ENCODE data around the gene AKAP6. TPM values are rescaled to one million over a fixed set of nuclear protein-coding genes. Genes with fewer than 3 reads are reported as not detected.
"Not testable (repeated sequence)": the region's sequence is repeated elsewhere in the genome, so short reads cannot be mapped to it uniquely, and the experiment has no call there.

Gene AKAP6
- total RNA-seq, 1 donor = 1.6 TPM

DNA sequence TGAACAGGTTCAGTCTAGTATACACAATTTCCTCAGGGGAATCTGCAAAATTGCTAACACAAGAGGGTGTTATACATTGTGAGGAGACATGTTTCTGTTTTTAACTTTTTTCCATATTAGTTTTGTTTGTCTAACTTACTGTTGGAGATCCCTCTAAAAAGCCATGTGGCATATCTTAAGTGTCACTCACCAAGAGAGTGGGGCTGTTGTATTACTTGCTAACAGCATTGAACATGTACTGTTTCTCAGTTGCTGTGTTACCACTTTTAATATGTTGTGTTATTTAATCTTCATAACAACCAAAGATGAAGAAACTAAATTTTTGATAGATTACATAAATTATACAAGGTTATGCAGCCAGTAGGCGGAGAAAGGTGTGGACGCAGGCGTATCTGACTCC lies 455.3 kb downstream of the AKAP6 start:
- DNase-seq (ENCODE audit: low read depth in 2 of 3, low spot score in 2 of 3) = no peak

DNA sequence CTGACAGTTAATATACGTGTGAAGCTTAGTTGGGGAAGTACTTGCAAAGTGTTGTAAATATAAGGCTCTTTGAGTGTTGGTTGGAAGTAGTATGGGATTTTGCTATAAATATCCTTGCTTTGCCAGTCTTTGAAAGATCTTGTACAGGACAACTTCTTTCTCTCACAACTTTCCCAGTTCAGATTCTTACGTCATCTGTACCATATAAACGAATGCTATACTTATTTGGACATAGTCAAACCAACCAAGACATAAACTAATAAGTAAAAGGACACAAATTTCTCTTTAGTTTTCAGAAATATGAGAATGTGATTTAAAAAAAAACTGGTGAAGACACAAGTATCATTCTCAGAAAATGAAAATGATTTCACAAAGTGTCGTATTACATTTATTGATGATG lies 456.5 kb downstream of the AKAP6 start:
- no peak for DNase-seq (ENCODE audit: low read depth in 2 of 3, low spot score in 2 of 3)

DNA sequence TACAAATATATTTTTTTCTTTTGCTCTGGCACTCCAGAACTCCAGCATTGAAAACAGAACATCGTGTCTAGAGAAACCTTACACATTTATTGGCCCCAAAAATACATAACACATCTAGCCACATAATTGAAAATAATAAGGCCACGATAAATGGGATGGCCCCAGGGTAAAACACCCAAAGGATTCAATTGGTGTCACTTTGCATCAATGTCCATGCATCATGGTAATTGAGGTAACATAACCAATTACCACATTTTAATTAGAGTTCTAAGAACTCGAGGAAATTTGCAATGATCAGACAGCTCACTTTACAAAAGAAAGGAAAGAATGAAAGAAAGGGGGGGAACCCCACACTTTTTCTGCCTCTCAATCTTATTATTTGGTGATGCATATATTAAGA lies 457.8 kb downstream of the AKAP6 start:
- DNase-seq (ENCODE audit: low read depth in 2 of 3, low spot score in 2 of 3) = no peak

GRCh38 chr14:32793033-32793432 lies 463.9 kb downstream of the AKAP6 start:
- DNase-seq (ENCODE audit: low read depth in 2 of 3, low spot score in 2 of 3) = not testable (repeated sequence)

DNA sequence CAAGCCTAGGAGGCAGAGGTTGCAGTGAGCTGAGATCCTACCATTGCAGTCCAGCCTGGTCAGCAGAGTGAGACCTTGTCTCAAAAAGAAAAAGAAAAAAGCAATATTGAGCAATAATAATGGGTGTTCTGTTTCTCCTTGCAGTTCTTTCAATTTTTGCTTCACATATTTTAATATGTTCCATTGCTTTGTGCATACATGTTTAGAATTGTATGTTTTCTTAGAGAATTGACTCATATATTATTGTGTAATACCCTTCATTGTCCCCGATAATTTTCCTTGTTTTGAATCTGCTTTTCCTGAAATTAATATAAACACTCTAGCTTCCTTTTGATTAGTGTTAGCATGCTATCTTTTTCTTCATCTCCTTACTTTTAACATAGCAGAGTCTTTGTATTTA lies 471.2 kb downstream of the AKAP6 start:
- DNase-seq (ENCODE audit: low read depth in 2 of 3, low spot score in 2 of 3) = no peak

- no peak for DNase-seq (ENCODE audit: low read depth in 2 of 3, low spot score in 2 of 3)
Measured at GRCh38 chr14:32802295-32802694, 473.2 kb downstream of the AKAP6 start.

- no peak for DNase-seq (ENCODE audit: low read depth in 2 of 3, low spot score in 2 of 3)
Measured at GRCh38 chr14:32805979-32806378, 476.9 kb downstream of the AKAP6 start.

GRCh38 chr14:32808644-32809043 lies 479.5 kb downstream of the AKAP6 start:
- no peak for DNase-seq (ENCODE audit: low read depth in 2 of 3, low spot score in 2 of 3)

DNA sequence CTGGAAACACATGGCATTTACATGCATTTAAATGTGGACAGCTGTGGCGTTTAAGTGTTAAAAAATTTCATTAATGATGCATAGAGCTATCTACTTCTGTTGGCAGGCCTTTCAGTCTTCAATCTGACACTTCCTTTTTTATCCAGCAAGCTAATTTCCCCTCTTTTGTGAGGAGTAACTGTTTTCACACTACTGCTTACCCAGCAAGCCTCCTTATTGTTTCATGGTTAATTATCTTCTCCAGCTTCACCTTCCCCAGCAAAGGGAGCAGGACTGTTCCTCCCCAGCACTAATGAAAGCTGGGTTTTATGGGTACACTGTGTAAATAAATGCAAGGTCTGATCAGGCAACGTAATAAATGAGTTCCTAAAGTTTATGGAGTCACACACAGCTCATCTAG lies 480.2 kb downstream of the AKAP6 start:
- no peak for DNase-seq (ENCODE audit: low read depth in 2 of 3, low spot score in 2 of 3)

- DNase-seq (ENCODE audit: low read depth in 2 of 3, low spot score in 2 of 3) = no peak
Measured at GRCh38 chr14:32813401-32813800, 484.3 kb downstream of the AKAP6 start.

GRCh38 chr14:32814721-32815120 lies 485.6 kb downstream of the AKAP6 start:
- no peak for DNase-seq (ENCODE audit: low read depth in 2 of 3, low spot score in 2 of 3)

DNA sequence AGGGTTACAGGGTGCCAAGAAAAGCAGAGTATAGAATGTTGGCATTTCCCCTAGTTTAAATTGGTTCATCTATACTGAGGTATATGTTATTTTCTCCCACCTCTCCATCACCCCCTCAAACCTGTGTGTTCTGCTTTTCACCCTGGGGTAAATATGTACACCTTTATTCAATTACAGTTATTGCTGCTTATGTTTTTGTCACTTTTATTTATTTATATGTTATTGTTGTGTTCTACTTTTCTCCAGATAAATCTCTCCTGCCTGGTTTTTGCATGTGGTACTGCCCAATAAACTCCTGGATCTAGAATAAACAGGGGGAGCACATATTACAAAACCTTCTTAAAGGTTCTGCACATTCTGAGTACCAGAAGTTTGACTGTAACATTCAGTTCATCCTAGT lies 487.5 kb downstream of the AKAP6 start:
- no peak for DNase-seq (ENCODE audit: low read depth in 2 of 3, low spot score in 2 of 3)

DNA sequence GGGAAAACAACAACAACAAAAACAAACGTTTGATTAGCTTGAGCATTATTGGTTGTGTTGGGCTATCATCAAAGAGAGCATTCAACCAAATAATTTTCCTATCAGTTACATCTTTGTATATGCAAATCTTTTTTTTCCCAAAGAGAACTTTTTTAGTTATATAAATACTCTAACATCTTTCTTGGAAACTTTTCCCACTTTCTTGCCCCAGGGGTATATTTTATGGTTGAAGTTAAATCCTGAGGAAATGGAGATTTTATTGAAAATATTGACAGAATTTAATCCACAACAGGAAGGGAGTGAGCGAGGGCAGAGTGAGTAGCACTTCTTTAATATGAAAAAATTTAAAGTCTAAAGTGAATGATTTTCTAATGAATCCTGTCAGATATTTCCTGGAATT lies 488.7 kb downstream of the AKAP6 start:
- DNase-seq (ENCODE audit: low read depth in 2 of 3, low spot score in 2 of 3) = no peak

GRCh38 chr14:32818581-32818980 lies 489.5 kb downstream of the AKAP6 start:
- no peak for DNase-seq (ENCODE audit: low read depth in 2 of 3, low spot score in 2 of 3)

GRCh38 chr14:32820181-32820580 lies 491.1 kb downstream of the AKAP6 start:
- DNase-seq (ENCODE audit: low read depth in 2 of 3, low spot score in 2 of 3) = no peak

GRCh38 chr14:32820682-32821081 lies 491.6 kb downstream of the AKAP6 start:
- DNase-seq (ENCODE audit: low read depth in 2 of 3, low spot score in 2 of 3) = no peak

GRCh38 chr14:32821964-32822653 lies 493.0 kb downstream of the AKAP6 start:
- no peak for DNase-seq (ENCODE audit: low read depth in 2 of 3, low spot score in 2 of 3)

GRCh38 chr14:32823706-32824105 lies 494.6 kb downstream of the AKAP6 start:
- no peak for DNase-seq (ENCODE audit: low read depth in 2 of 3, low spot score in 2 of 3)

DNA sequence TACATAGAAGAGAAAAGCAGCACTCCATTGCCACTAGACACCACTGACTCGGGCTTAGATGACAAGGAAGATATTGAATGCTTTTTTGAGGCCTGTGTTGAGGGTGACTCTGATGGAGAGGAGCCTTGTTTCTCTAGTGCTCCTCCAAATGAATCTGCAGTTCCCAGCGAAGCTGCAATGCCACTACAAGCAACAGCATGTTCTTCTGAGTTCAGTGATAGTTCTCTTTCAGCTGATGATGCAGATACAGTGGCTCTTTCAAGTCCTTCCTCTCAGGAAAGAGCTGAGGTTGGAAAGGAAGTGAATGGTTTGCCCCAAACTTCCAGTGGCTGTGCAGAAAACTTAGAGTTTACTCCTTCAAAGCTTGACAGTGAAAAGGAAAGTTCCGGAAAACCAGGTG lies 495.1 kb downstream of the AKAP6 start:
- no peak for DNase-seq (ENCODE audit: low read depth in 2 of 3, low spot score in 2 of 3)

DNA sequence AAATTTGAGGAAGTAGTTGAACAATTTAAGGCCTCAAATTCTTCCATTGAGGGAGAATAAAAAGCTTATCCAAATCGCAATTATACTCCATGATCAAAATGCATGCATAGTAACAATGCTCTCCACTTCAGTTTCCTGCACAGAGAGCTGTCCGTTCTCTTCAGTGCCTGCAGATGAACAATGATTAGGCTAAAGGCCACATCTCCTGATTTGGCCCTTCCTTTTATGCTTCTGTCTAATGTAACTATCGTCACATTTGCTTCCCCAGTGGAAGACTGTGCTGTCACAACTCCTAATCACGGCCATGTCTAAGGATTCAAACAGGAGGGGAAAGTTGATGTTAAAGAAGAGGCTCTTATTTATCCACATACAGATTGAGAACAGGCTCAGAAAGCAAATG lies 496.0 kb downstream of the AKAP6 start:
- DNase-seq (ENCODE audit: low read depth in 2 of 3, low spot score in 2 of 3) = no peak

DNA sequence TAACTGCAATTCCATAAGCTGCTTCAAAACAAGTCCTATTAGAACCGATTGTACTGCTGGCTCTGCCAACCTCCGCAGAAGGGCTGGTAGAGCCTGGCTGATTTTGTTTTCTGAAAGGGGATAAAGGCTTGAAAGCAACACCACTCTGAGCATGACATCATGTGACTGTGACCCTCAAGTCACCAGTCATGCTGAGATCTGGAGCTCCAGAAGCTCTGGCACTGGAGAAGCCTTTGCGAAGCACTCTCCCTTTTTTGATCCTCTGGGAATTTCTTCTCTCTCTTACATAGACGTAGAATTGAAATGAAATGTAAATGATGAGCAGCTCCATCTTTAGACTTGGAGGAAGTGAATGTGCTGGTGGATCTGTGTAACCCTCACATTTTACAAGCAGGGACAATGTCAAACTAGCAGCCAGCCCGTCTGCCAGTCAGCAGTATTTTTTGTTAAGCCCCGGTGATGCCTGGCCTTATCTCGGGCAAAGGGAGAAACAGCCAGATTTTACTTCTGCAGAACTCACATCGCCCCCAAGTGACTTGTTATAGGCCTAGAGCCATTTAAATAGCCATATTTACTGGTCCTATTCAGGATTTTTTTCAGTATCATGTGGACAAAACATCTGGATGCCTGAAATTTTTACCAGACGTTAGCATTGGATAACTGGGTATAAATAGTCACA lies 497.4 kb downstream of the AKAP6 start:
- no peak for DNase-seq (ENCODE audit: low read depth in 2 of 3, low spot score in 2 of 3)

DNA sequence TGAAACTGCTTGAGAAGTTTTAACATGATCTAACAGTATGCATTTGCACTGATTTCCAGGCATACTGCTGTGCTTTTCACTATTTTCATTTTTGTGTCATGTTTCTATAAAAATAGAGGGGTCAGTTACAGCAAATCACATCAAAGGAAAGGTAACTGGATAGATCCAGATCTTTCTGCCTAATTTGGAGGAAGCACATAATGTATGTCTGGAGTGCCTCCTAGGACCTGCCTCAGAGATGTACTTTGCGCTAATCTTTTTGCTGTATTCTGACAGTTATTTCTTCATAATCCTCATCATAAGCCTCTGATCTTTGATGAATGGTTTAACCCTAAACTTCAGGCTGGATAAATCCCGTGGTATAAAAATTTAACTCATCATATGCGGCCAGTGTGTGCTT lies 498.4 kb downstream of the AKAP6 start:
- DNase-seq (ENCODE audit: low read depth in 2 of 3, low spot score in 2 of 3) = no peak

- no peak for DNase-seq (ENCODE audit: low read depth in 2 of 3, low spot score in 2 of 3)
Measured at GRCh38 chr14:32835924-32836323, 506.8 kb downstream of the AKAP6 start.

Data from hematopoietic multipotent progenitor cell (in vitro differentiated cells).